NT2/D1 (cell line): Measurements from ENCODE around the gene FBXL7.

Experiments
- SUZ12 ChIP-seq: IDR thresholded peaks from 2 replicates; pipeline ENCODE4 v1.6.1; 2011; ENCODE audit not compliant: insufficient read length, insufficient read depth; ENCODE audit errors: extremely low read depth
- ZNF274 ChIP-seq: IDR thresholded peaks from 2 replicates; pipeline ENCODE4 v1.6.1; 2011; ENCODE audit warnings: mild to moderate bottlenecking, low read depth, low read length

GRCh38 chr5:15720515-15720914, 220.5 kb downstream of the FBXL7 start:
- no peak for TF ChIP-seq SUZ12
- no peak for TF ChIP-seq ZNF274
